HL-60/S4 treated with phorbol 12-myristate 13-acetate at 8.2 ng/mL for 4 days and 3 days (cell line): ENCODE data around the gene NSD1.
"Not testable (repeated sequence)": the region's sequence is repeated elsewhere in the genome, so short reads cannot be mapped to it uniquely, and the experiment has no call there.

Source experiments
- in situ Hi-C: fragments of 300-500 bp; cut with MboI; formaldehyde crosslinking; loops from 2 replicates; pipeline ENCODE4 v1.15.0; 2022; ENCODE audit warnings: low sequenced_read_pairs

The NSD1 gene

DNA sequence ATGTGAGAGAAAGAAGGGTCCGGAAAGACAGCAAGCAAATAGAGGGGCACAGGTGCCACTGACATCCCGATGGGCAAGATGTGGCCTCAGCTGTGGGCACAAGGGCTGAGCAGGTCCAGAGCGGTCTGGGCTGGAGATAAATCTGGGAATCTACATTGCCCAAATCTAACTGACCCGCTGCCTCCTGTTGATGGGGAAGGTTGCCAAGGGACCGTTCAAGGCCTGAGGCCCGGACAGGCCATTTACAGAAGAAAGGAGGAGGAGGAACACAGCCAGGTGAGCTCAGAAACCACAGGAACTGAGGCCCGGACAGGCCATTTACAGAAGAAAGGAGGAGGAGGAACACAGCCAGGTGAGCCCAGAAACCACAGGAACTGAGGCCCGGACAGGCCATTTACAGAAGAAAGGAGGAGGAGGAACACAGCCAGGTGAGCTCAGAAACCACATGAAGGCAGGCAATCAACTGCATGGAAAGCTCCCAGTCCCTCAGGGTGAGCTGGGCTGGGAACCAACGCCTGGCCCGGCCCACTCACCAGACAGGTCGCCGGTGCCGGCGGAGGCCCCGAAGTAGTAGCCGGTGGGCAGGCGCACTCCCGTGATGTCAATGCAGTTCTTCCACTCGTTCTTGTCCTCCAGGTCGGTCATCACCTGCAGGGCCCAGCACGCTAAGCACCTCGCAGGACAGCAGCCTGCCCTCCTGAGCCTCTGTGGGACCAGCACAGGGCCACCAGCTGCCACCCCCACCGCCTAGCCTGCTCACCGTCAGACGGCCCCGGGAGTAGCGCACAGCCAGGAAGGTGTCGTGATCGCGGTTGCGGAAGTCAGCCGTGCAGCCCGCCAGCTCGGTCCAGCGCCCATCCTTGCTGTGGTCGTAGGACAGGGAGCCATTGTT, 203.3 kb downstream of the NSD1 start:
- in situ Hi-C loops = no loop called here

DNA sequence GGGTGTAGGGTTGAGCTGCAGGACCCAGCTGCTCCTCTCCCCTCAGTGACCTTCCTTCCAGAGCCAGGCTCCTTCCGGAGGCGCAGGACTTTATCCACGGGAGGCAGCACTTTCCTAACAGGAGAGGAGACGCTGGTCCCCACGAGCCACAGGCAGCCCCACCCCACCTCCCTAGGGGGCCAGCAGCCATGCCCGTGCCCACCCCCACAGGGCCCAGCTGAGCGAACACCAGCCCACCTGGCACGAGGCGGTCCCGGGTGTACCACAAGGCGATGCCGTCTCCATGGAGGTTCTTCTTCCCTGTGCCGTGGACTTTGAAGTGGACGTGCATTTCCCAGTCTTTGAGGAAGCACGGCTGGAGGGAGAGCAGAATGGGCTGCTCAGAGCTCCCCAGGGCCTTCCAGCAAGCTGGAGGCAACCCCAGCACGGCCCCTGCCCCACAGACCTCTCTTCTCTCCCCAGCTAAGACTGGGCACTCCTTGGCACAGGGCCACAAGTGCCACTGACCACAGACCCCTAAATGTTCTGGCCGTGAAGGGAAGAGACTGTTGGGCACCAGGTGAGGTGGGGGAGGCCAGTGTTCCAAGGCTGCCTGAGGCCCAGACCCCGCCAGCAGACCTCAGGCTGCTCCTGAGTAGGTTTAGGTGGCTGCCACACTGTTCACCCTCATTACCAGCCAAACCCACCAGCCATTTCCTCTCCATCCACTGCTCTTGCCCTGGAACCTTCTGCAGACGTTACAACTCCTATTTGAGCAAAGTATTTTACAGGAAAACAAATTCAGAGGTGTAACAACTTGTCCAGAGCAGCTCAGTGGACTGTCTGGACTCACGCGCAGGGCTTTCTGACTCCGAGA, 204.9 kb downstream of the NSD1 start:
- in situ Hi-C loops = no loop called here

- in situ Hi-C loops = no loop called here
These were observed 205.6 kb downstream of the NSD1 start for GRCh38 chr5:177339107-177339638.

DNA sequence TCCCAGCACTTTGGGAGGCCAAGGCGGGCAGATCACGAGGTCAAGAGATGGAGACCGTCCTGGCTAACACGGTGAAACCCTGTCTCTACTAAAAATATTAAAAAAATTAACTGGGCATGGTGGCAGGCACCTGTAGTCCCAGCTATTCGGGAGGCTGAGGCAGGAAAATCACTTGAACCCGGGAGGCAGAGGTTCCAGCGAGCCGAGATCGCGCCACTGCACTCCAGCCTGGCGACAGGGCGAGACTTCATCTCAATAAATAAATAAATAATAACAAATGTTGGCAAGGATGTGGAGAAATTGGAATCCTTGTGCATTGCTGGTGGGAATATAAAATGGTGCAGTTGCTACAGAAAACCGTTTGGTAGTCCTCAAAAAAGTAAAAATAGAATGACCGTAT, 209.4 kb downstream of the NSD1 start:
- in situ Hi-C loops = not testable (repeated sequence)

GRCh38 chr5:177343777-177344176, 210.2 kb downstream of the NSD1 start:
- in situ Hi-C loops = no loop called here

DNA sequence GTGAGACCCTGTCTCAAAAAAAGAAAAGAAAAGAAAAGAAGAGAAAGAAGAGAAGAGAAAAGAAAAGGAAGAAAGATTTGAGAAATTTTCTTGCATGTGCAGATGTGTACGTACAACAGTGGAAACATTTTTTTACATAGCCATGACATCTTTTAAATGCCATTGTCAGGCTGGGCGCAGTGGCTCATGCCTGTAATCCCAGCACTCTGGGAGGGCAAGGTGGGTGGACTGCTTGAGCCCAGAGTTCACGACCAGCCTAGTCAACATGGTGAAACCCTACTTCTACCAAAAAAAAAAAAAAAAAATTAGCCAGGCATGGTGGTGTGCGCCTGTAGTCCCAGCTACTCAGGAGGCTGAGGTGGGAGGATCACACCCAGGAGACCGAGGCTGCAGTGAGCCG, 211.3 kb downstream of the NSD1 start:
- in situ Hi-C loops = no loop called here

DNA sequence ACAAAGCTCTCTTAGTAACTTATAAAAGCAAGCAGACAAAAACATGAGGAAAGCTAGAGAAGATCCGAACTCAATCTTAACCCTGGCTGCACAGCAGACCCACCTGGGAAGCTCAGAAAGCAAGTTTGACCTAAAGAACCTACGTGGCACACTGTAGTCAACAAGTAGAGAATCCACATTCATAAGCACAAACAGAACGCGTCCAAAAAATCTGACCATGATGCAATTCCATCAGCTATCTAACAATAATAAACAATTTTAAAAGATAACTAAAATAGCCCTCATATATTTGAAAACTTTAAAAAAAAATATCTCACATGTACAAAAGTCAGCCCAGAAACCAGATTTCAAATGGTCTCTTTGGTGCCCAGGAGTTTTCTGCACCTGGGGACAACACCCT, 213.2 kb downstream of the NSD1 start:
- in situ Hi-C loops = no loop called here

DNA sequence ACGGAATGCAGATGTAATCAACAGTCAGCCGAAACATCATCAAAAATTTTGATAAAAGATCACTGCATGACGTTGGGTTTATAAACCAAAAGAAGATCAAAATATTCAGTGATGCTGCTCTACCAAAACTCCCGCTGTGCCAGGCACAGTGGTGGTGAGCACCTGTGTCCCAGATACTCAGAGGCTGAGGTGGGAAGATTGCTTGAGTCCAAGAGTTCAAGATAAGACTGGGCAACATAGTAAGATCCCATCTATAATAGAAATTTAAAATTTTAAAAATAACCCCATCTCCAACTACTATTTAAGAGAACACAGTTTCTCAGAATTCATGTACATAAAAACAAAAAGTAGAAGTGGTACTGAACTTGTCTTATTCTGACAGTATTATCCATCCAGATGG, 214.1 kb downstream of the NSD1 start:
- in situ Hi-C loops = no loop called here

GRCh38 chr5:177349362-177349647, 215.7 kb downstream of the NSD1 start:
- in situ Hi-C loops = no loop called here

GRCh38 chr5:177349762-177350161, 216.2 kb downstream of the NSD1 start:
- in situ Hi-C loops = no loop called here
